Measurements from ENCODE around the gene AQP12B. TPM values are rescaled to one million over a fixed set of nuclear protein-coding genes. Genes with fewer than 3 reads are reported as not detected.

The AQP12B gene
- total and polyA plus RNA-seq, 3 donors from 2014 or later, result not detected

GRCh38 chr2:240645346-240645745 lies 37.3 kb downstream of the AQP12B start:
- intact Hi-C loops (cut with DNase I; ENCODE audit: low total_unique reads), result no loop called here
- DNase-seq, result no peak
- TF ChIP-seq POLR2A (IDR thresholded peaks at IDR 0.05), result no peak
- TF ChIP-seq CTCF (IDR thresholded peaks at IDR 0.05), result no peak
- Histone ChIP-seq H3K36me3 (ENCODE audit: low read depth, missing control alignments) (no peaks in the 10 kb centered on the region), H3K27me3 (no peaks in the 10 kb centered on the region), H3K4me3 (no peak overlapping the region), H3K27ac (no peak overlapping the region), H3K4me1 (no peaks in the 10 kb centered on the region), H3K9me3 (no peaks in the 10 kb centered on the region)
- 92 to 97% methylated on average over 2 to 10 of the region's 10 CpGs for WGBS, 2 donors

- Histone ChIP-seq H3K4me1 (no peaks in the 10 kb centered on the region), H3K4me3 (no peak overlapping the region), H3K36me3 (ENCODE audit: low read depth, missing control alignments) (no peaks in the 10 kb centered on the region), H3K9me3 (no peaks in the 10 kb centered on the region), H3K27me3 (no peaks in the 10 kb centered on the region), H3K27ac (no peak overlapping the region)
- TF ChIP-seq POLR2A (IDR thresholded peaks at IDR 0.05) (no peak), CTCF (IDR thresholded peaks at IDR 0.05) (no peak)
- intact Hi-C loops (cut with DNase I; ENCODE audit: low total_unique reads), result no loop called here
- 74 to 81% methylated on average over 5 to 8 of the region's 8 CpGs for WGBS, 2 donors
- DNase-seq, result no peak
These were observed 37.8 kb downstream of the AQP12B start for GRCh38 chr2:240644859-240645301.

GRCh38 chr2:240644171-240644651 lies 38.5 kb downstream of the AQP12B start:
- intact Hi-C loops (cut with DNase I; ENCODE audit: low total_unique reads), result no loop called here
- Histone ChIP-seq H3K36me3 (ENCODE audit: low read depth, missing control alignments) (no peaks in the 10 kb centered on the region), H3K4me1 (peaks cover 1% of the 10 kb centered on the region), H3K9me3 (no peaks in the 10 kb centered on the region), H3K4me3 (no peak overlapping the region), H3K27ac (no peak overlapping the region), H3K27me3 (no peaks in the 10 kb centered on the region)
- TF ChIP-seq CTCF (IDR thresholded peaks at IDR 0.05) (no peak), POLR2A (IDR thresholded peaks at IDR 0.05) (no peak)
- no peak for DNase-seq
- 60 to 73% methylated on average over 4 to 14 of the region's 14 CpGs for WGBS, 2 donors

- no peaks in the 10 kb centered on the region for H3K36me3 ChIP-seq (ENCODE audit: low read depth, missing control alignments)
- no peak for TF ChIP-seq POLR2A (IDR thresholded peaks at IDR 0.05)
- TF ChIP-seq CTCF (IDR thresholded peaks at IDR 0.05), result no peak
- WGBS, 2 donors, result 91 to 92% methylated on average over 14 to 15 of the region's 15 CpGs
- peaks cover 3% of the 10 kb centered on the region for H3K4me1 ChIP-seq
- no peaks in the 10 kb centered on the region for H3K9me3 ChIP-seq
- no peak for DNase-seq
- no peaks in the 10 kb centered on the region for H3K27me3 ChIP-seq
- intact Hi-C loops (cut with DNase I; ENCODE audit: low total_unique reads), result no loop called here
- no peak overlapping the region for H3K27ac ChIP-seq
- no peak overlapping the region for H3K4me3 ChIP-seq
These were observed 38.9 kb downstream of the AQP12B start for GRCh38 chr2:240643811-240644150.

- Histone ChIP-seq H3K27ac (no peak overlapping the region), H3K36me3 (ENCODE audit: low read depth, missing control alignments) (no peaks in the 10 kb centered on the region), H3K4me3 (no peak overlapping the region), H3K4me1 (peaks cover 3% of the 10 kb centered on the region), H3K9me3 (no peaks in the 10 kb centered on the region), H3K27me3 (no peaks in the 10 kb centered on the region)
- intact Hi-C loops (cut with DNase I; ENCODE audit: low total_unique reads), result no loop called here
- DNase-seq, result no peak
- no peak for TF ChIP-seq POLR2A (IDR thresholded peaks at IDR 0.05)
- 78 to 84% methylated on average over 11 to 13 of the region's 13 CpGs for WGBS, 2 donors
These were observed 39.4 kb downstream of the AQP12B start for GRCh38 chr2:240643093-240643810.

All from testis (tissue), 3 donors.